ENCODE results near the gene AKR1B1. TPM values are rescaled to one million over a fixed set of nuclear protein-coding genes. Genes with fewer than 3 reads are reported as not detected.
"Not testable (repeated sequence)": the region's sequence is repeated elsewhere in the genome, so short reads cannot be mapped to it uniquely, and the experiment has no call there.

Gene AKR1B1
- 100 to 1,000 TPM; 134 to 174 (median 144) TPM for polyA plus RNA-seq (ENCODE audit: low read depth in 6 of 6)

DNA sequence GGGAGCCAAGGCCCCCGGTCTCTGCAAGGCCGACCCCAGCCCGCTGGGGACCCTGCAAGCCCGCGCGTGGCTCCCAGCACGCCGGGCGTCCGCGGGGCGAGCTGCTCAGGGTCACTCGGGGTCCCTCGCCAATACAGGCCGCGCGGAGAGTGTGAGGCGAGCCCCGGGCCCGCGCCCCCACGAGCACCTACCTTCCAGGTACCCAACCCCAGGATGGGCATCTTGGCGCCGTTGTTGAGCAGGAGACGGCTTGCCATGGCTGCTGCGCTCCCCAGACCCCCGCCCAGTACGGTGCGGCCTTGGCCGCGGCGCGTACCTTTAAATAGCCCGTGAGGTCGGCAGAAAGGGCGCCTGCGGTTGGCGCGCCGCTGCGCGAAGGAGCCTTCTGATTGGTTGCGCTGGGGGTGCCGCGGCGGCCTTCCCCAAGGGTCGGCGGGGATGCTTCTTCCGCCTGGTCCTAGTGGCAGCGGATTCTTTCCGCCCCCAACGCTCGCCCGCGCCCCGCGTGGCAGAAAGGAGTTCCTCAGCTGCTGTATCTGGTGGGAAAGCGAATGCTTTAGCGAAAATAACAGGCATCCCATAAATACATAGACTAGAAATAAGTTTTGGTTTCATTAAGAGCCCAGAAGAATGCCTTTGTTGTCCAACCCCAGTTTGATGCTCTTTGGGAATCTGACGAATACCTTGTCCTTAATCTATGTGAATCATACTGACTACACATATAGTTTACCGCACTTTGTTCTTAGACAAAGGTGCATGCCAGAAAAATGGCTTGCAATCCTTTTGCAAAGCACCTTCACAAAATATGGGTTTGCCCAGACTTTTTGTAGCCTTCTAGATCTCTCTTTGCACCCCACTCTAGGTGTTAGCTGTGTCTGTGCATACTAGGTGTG is at the start of gene AKR1B1:
TSS of gene AKR1B1 (minus strand) at position 295 of the 893 bp plus-strand sequence. CDS start at position 257, 38 bp downstream.
- Mint-ChIP-seq H3K4me1 (peaks cover 23 to 40% (median 37%) of the 10 kb centered on the region in 3 donors), H3K27ac (peak within 1 kb of the TSS; percentile 77 to 96 (median 91))

DNA sequence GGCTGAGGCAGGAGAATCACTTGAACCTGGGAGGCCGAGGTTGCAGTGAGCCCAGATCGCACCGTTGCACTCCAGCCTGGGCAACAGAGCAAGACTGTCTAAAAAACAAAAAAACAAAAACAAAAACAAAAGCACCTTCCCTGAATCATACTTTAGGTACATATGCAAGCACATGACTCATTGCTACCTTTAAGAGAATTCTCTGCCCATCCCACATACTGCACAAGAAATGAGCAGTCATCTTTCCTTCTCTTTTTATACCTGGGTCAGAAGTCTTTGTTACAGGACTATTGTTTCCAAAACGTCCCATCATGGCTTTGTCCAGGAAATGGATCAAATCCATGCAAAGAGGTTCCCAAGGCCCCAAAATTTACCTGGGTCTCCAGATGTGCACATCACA is 47.0 kb upstream of the AKR1B1 start:
- ATAC-seq (ENCODE audit: low read depth in 2 of 2) = no peak
- Mint-ChIP-seq H3K4me3 (no peak overlapping the region), H3K27ac (peak overlapping the region in 1 of 6 donors; percentile 9), H3K27me3 (peaks cover 8 to 23% (median 12%) of the 10 kb centered on the region in 3 donors), H3K36me3 (no peaks in the 10 kb centered on the region), H3K4me1 (no peaks in the 10 kb centered on the region), H3K9me3 (peaks cover 0 to 1% (median 0%) of the 10 kb centered on the region in 7 donors)
- no peak for DNase-seq

More for the DNA sequence above, at the start of gene AKR1B1:
- ATAC-seq (ENCODE audit: low read depth in 2 of 2) (peak; percentile 89 to 90), DNase-seq (peak; percentile 91)
- Mint-ChIP-seq H3K36me3 (peaks cover 0 to 2% of the 10 kb centered on the region in 2 donors), H3K4me3 (peak within 1 kb of the TSS; percentile 84 to 95 (median 92)), H3K27me3 (no peaks in the 10 kb centered on the region), H3K9me3 (peaks cover 0 to 3% (median under 1%) of the 10 kb centered on the region in 7 donors)

- Mint-ChIP-seq H3K27me3 (peaks cover 9 to 23% (median 16%) of the 10 kb centered on the region in 3 donors), H3K27ac (no peak overlapping the region), H3K9me3 (peaks cover 0 to 1% (median 0%) of the 10 kb centered on the region in 7 donors), H3K4me3 (no peak overlapping the region), H3K36me3 (no peaks in the 10 kb centered on the region), H3K4me1 (no peaks in the 10 kb centered on the region)
- DNase-seq (no peak), ATAC-seq (ENCODE audit: low read depth in 2 of 2) (no peak)
These were observed 45.8 kb upstream of the AKR1B1 start for GRCh38 chr7:134504660-134505164.

DNA sequence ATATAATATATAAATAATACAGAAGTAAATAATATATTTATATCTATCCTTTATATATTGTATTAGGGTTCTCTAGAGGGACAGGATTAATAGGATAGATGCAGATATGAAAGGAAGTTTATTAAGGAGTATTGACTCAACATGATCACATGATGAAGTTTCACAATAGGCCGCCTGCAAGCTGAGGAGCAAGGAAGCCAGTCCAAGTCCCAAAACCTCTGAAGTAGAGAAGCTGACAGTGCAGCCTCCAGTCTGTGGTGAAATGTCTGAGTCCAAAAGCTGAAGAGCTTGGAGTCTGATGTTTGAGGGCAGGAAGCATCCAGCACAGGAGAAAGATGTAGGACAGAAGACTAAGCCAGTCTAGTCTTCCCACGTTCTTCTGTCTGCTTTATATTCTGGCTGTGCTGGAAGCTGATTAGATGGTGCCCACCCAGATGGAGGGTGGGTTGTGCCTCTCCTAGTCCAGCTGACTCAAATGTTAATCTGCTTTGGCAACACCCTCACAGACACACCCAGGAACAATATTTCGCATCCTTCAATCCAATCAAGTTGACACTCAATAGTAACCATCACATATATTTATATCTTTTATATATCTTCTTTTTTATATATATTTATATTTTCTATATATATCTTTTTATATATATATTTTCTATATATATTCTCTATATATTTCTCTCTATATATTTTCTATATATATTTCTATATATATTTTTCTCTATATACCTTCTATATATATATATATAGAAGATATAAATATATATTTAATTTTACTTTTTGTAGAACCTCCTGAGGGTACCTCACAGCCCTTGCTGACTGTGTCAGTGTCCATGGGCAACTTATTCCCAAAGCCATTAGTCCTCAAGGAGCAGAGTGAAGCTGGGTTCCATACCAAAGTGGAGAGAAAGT is 43.8 kb upstream of the AKR1B1 start:
- no peak overlapping the region for H3K4me3 Mint-ChIP-seq
- H3K27me3 Mint-ChIP-seq = peaks cover 14 to 31% (median 22%) of the 10 kb centered on the region in 3 donors
- no peak for DNase-seq
- no peaks in the 10 kb centered on the region for H3K36me3 Mint-ChIP-seq
- no peak for ATAC-seq (ENCODE audit: low read depth in 2 of 2)
- H3K9me3 Mint-ChIP-seq = peaks cover 0 to 4% (median 0%) of the 10 kb centered on the region in 7 donors
- no peaks in the 10 kb centered on the region for H3K4me1 Mint-ChIP-seq
- no peak overlapping the region for H3K27ac Mint-ChIP-seq

DNA sequence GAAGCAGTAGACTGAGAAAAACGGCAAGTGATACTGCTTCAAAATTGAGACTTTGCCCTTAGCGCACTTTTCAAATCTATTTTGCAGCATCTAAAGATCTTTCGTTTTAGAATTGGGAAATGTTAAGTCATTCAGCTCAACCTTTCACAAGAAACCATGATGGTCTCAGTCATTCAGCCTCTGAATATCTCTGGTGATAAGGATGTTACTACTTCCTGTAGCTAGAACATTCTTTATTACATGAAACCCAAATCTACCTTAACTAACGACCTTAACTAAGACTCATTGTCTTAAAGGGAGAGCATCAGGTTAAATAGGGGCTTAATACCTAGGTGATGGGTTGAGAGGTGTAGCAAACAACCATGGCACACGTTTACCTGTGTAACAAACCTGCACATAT is 42.1 kb upstream of the AKR1B1 start:
- H3K27ac Mint-ChIP-seq = no peak overlapping the region
- H3K4me1 Mint-ChIP-seq = no peaks in the 10 kb centered on the region
- H3K36me3 Mint-ChIP-seq = no peaks in the 10 kb centered on the region
- H3K4me3 Mint-ChIP-seq = no peak overlapping the region
- ATAC-seq (ENCODE audit: low read depth in 2 of 2) = no peak
- DNase-seq = no peak
- peaks cover 16 to 31% (median 20%) of the 10 kb centered on the region in 3 donors for H3K27me3 Mint-ChIP-seq
- peaks cover 0 to 4% (median 0%) of the 10 kb centered on the region in 7 donors for H3K9me3 Mint-ChIP-seq

DNA sequence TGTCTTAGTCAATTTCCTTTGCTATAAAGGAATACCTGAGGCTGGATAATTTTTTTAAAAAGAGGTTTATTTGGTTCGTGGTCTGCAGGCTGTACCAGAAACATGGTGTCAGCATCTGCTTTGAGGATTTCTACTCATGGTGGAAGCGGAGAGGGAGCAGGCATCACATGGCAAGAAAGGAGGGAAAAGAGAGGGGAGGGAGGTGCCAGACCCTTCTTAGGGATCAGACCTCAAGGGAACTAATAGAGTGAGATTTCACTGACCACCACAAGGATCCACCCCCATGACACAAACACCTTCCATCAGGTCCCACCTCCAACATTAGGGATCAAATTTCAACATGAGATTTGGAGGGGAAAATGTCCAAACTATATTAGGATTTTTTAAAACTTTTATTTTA is 41.5 kb upstream of the AKR1B1 start:
- ATAC-seq (ENCODE audit: low read depth in 2 of 2) = no peak
- H3K27ac Mint-ChIP-seq = no peak overlapping the region
- no peaks in the 10 kb centered on the region for H3K4me1 Mint-ChIP-seq
- peaks cover 0 to 4% (median 0%) of the 10 kb centered on the region in 7 donors for H3K9me3 Mint-ChIP-seq
- H3K27me3 Mint-ChIP-seq = peaks cover 16 to 31% (median 20%) of the 10 kb centered on the region in 3 donors
- no peak for DNase-seq
- H3K4me3 Mint-ChIP-seq = no peak overlapping the region
- H3K36me3 Mint-ChIP-seq = no peaks in the 10 kb centered on the region

- Mint-ChIP-seq H3K36me3 (no peaks in the 10 kb centered on the region), H3K27ac (no peak overlapping the region), H3K27me3 (peaks cover 17 to 41% (median 30%) of the 10 kb centered on the region in 3 donors), H3K9me3 (peaks cover 0 to 4% (median 0%) of the 10 kb centered on the region in 7 donors), H3K4me1 (no peaks in the 10 kb centered on the region), H3K4me3 (no peak overlapping the region)
- no peak for ATAC-seq (ENCODE audit: low read depth in 2 of 2)
- no peak for DNase-seq
These were observed 36.6 kb upstream of the AKR1B1 start for GRCh38 chr7:134495546-134495945.

DNA sequence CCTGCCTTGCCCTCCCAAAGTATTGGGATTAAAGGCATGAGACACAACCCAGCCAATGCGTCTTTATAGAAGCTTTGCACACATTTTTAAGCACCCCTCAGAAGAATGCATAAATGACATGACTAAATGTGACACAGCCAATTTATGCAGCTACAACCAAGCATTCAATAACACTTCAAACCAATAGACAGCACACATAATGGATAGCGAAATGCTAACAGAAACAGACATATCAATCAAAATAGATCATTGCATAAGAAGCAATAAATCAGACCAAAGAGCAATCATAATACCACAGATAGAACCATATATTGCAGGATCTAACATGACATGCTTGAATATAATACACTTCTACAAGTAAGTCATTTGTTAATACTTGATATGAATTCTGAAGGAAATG is 34.2 kb upstream of the AKR1B1 start:
- Mint-ChIP-seq H3K4me1 (no peaks in the 10 kb centered on the region), H3K27me3 (peaks cover 9 to 37% (median 33%) of the 10 kb centered on the region in 3 donors), H3K9me3 (peaks cover 0 to 2% (median 0%) of the 10 kb centered on the region in 7 donors), H3K4me3 (no peak overlapping the region), H3K27ac (no peak overlapping the region), H3K36me3 (no peaks in the 10 kb centered on the region)
- DNase-seq = no peak
- no peak for ATAC-seq (ENCODE audit: low read depth in 2 of 2)

- H3K9me3 Mint-ChIP-seq = peaks cover 3 to 18% (median 8%) of the 10 kb centered on the region in 7 donors
- peaks cover 7 to 46% (median 46%) of the 10 kb centered on the region in 3 donors for H3K27me3 Mint-ChIP-seq
- H3K36me3 Mint-ChIP-seq; H3K4me3 Mint-ChIP-seq; H3K4me1 Mint-ChIP-seq; H3K27ac Mint-ChIP-seq; DNase-seq; ATAC-seq (ENCODE audit: low read depth in 2 of 2): not testable (repeated sequence)
These were observed 28.8 kb upstream of the AKR1B1 start for GRCh38 chr7:134487721-134488120.

DNA sequence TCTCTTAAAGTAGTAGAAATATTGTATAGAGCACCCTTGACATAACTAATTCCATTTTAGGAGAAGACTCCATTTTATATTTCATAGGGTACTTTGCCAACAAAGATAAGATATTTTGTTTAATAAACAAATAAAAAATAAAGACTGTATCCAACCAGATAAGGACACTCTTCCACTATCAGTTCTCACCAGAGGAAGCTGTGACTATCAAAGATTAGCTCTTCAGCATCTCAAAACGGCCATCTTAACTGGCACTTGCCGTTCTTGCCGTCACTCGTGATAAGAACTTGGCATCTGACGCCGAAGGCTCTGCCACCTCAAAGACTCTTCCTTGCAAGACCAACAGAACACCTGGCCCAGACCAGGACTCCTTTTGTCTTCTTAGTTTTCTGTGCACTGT is 26.3 kb upstream of the AKR1B1 start:
- peaks cover 3 to 8% of the 10 kb centered on the region in 2 donors for H3K36me3 Mint-ChIP-seq
- H3K4me1 Mint-ChIP-seq = no peaks in the 10 kb centered on the region
- H3K27ac Mint-ChIP-seq = no peak overlapping the region
- DNase-seq = no peak
- H3K27me3 Mint-ChIP-seq = peaks cover 7 to 43% (median 23%) of the 10 kb centered on the region in 3 donors
- no peak for ATAC-seq (ENCODE audit: low read depth in 2 of 2)
- no peak overlapping the region for H3K4me3 Mint-ChIP-seq
- peaks cover 3 to 18% (median 8%) of the 10 kb centered on the region in 7 donors for H3K9me3 Mint-ChIP-seq

- Mint-ChIP-seq H3K4me1 (no peaks in the 10 kb centered on the region), H3K36me3 (peaks cover 3 to 8% of the 10 kb centered on the region in 2 donors), H3K4me3 (no peak overlapping the region), H3K9me3 (peaks cover 3 to 18% (median 8%) of the 10 kb centered on the region in 7 donors), H3K27ac (no peak overlapping the region), H3K27me3 (peaks cover 7 to 30% (median 23%) of the 10 kb centered on the region in 3 donors)
- ATAC-seq (ENCODE audit: low read depth in 2 of 2) (no peak), DNase-seq (no peak)
These were observed 24.4 kb upstream of the AKR1B1 start for GRCh38 chr7:134483296-134483695.

DNA sequence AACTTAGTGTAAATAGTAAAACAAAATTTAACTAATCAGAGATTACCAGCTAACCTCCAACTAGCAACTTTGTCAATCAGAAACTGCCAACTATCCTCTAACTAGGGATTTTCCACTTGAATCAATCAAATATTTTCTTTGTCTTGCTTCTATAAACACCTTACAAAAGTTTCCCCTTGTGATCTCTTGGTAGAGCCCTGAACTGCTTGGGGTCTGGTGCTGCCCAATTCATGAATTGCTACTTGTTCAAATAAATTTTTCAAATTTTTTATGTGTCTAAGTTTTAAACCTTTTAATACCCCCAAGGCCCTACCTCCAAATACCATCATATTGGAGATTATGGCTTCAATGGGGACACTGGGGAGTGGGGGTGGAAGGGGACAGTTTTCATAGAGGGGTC is 24.0 kb upstream of the AKR1B1 start:
- H3K4me3 Mint-ChIP-seq = no peak overlapping the region

DNA sequence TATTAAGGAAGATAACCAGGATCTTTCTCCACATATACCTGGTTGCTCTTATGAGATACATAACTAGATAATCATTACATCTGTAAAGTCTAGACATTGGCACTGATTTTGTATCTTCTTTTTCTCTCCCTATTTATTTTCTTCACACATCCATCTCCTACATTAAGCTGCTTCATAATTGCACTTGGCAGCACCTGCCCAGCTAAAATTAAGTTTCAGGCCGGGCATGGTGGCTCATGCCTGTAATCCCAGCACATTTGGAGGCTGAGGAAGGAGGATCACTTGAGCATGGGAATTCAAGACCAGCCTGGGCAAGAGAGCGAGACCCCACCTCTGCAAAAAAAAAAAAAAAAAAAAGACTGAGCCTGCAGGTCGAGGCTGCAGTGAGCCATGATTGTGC is 22.3 kb upstream of the AKR1B1 start:
- ATAC-seq (ENCODE audit: low read depth in 2 of 2) (no peak), DNase-seq (no peak)
- H3K4me3 Mint-ChIP-seq = no peak overlapping the region

More for the DNA sequence above, 24.0 kb upstream of the AKR1B1 start:
- peaks cover 3 to 18% (median 8%) of the 10 kb centered on the region in 7 donors for H3K9me3 Mint-ChIP-seq
- peaks cover 7 to 30% (median 23%) of the 10 kb centered on the region in 3 donors for H3K27me3 Mint-ChIP-seq
- H3K4me1 Mint-ChIP-seq = no peaks in the 10 kb centered on the region
- ATAC-seq (ENCODE audit: low read depth in 2 of 2) = no peak
- H3K36me3 Mint-ChIP-seq = peaks cover 3 to 8% of the 10 kb centered on the region in 2 donors
- H3K27ac Mint-ChIP-seq = no peak overlapping the region
- no peak for DNase-seq

More for the DNA sequence above, 22.3 kb upstream of the AKR1B1 start:
- H3K27ac Mint-ChIP-seq = no peak overlapping the region
- H3K27me3 Mint-ChIP-seq = peaks cover 7 to 25% (median 14%) of the 10 kb centered on the region in 3 donors
- H3K4me1 Mint-ChIP-seq = no peaks in the 10 kb centered on the region
- peaks cover 0 to 8% (median 0%) of the 10 kb centered on the region in 7 donors for H3K9me3 Mint-ChIP-seq
- no peaks in the 10 kb centered on the region for H3K36me3 Mint-ChIP-seq

All from naive B cell (primary cell).